NCI-H2107 treated with DMSO at 0.1 percent for 48 hours (cell line): ENCODE measurements around the gene KRT2.

Source experiments
- DNase-seq: peaks from one replicate; lab custom pipeline; 2025; ENCODE audit not compliant: unreplicated experiment; lab: John Stamatoyannopoulos, UW

The KRT2 gene

GRCh38 chr12:52600475-52600874, 51.5 kb downstream of the KRT2 start:
- DNase-seq: no peak

GRCh38 chr12:52600071-52600470, 51.9 kb downstream of the KRT2 start:
- DNase-seq: no peak

- no peak for DNase-seq
These were observed 53.0 kb downstream of the KRT2 start for GRCh38 chr12:52598966-52599365.
